Measurements from ENCODE around the gene MYOT. TPM values are rescaled to one million over a fixed set of nuclear protein-coding genes. Genes with fewer than 3 reads are reported as not detected.

MYOT gene
- total RNA-seq, 6 experiments from 2014 or later, result not detected

DNA sequence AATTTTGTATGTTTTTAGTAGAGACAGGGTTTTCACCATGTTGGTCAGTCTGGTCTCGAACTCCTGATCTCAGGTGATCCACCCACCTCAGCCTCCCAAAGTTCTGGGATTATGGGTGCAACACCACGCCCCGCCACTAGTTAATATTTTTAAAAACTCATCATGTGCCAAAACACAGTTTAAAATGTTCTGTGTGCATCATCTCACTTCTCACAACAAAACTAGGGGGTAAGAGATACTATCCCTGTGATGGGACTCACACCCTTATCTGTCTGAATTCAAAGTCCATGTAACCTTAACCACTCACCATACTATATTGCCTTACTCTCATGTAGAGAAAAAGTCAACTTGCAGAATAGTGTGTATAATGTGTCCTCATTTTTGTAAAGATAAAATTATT lies 24.2 kb downstream of the MYOT start:
- DNase-seq, result no peak
- Mint-ChIP-seq H3K4me3 (no peak overlapping the region), H3K27ac (no peak overlapping the region), H3K27me3 (ENCODE audit: insufficient read depth) (peaks cover 15% of the 10 kb centered on the region), H3K4me1 (ENCODE audit: low read depth) (peaks cover 7% of the 10 kb centered on the region), H3K36me3 (ENCODE audit: low read depth) (no peaks in the 10 kb centered on the region), H3K9me3 (no peaks in the 10 kb centered on the region)
- TF ChIP-seq, protein P1, sequence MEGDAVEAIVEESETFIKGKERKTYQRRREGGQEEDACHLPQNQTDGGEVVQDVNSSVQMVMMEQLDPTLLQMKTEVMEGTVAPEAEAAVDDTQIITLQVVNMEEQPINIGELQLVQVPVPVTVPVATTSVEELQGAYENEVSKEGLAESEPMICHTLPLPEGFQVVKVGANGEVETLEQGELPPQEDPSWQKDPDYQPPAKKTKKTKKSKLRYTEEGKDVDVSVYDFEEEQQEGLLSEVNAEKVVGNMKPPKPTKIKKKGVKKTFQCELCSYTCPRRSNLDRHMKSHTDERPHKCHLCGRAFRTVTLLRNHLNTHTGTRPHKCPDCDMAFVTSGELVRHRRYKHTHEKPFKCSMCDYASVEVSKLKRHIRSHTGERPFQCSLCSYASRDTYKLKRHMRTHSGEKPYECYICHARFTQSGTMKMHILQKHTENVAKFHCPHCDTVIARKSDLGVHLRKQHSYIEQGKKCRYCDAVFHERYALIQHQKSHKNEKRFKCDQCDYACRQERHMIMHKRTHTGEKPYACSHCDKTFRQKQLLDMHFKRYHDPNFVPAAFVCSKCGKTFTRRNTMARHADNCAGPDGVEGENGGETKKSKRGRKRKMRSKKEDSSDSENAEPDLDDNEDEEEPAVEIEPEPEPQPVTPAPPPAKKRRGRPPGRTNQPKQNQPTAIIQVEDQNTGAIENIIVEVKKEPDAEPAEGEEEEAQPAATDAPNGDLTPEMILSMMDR (IDR thresholded peaks at IDR 0.05), result peak; percentile 66

DNA sequence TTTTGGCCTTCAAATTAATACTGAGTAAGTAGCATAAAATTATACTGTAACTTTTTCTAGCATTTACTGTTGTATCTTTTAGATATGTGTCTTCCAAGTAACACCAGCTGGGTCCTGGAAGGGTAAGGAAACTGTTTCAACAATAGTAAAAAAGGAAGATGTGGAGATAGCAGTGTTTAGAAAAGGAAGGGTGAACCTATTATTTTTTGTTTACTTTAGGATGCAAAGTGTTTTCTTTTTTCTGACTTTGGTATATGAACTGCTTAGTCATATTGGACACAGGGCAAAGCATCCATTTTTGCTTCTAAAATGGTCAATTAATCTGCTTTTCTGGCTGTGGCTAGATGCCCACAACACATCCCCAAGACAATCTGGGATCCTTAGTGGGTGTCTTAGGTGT lies 26.9 kb downstream of the MYOT start:
- H3K9me3 Mint-ChIP-seq, result no peaks in the 10 kb centered on the region
- H3K27me3 Mint-ChIP-seq (ENCODE audit: insufficient read depth), result peaks cover 5% of the 10 kb centered on the region
- H3K4me3 Mint-ChIP-seq, result no peak overlapping the region
- no peak for DNase-seq
- no peak overlapping the region for H3K27ac Mint-ChIP-seq
- H3K4me1 Mint-ChIP-seq (ENCODE audit: low read depth), result no peaks in the 10 kb centered on the region
- TF ChIP-seq, protein P1 (IDR thresholded peaks at IDR 0.05), result no peak
- no peaks in the 10 kb centered on the region for H3K36me3 Mint-ChIP-seq (ENCODE audit: low read depth)

DNA sequence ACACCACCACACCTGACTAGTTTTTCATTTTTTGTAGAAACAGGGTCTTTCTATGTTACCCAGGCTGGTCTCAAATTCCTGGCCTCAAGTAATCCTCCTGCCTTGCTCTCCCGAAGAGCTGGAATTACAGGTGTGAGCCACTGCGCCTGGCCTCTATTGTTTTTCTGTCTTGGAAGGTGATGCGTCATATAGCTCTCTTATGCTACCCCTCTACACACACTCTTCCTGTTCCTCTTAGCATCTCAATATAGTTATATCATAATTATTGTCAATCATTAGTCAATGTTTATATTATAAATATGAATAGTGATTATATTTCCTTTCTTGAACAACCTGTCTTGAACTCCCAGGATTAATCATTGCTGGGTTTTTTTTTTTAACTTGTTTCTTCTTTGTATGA lies 28.9 kb downstream of the MYOT start:
- H3K36me3 Mint-ChIP-seq (ENCODE audit: low read depth), result no peaks in the 10 kb centered on the region
- H3K9me3 Mint-ChIP-seq, result no peaks in the 10 kb centered on the region
- TF ChIP-seq, protein P1 (IDR thresholded peaks at IDR 0.05), result no peak
- DNase-seq, result no peak
- peaks cover 7% of the 10 kb centered on the region for H3K27me3 Mint-ChIP-seq (ENCODE audit: insufficient read depth)
- H3K27ac Mint-ChIP-seq, result no peak overlapping the region
- no peaks in the 10 kb centered on the region for H3K4me1 Mint-ChIP-seq (ENCODE audit: low read depth)
- no peak overlapping the region for H3K4me3 Mint-ChIP-seq

DNA sequence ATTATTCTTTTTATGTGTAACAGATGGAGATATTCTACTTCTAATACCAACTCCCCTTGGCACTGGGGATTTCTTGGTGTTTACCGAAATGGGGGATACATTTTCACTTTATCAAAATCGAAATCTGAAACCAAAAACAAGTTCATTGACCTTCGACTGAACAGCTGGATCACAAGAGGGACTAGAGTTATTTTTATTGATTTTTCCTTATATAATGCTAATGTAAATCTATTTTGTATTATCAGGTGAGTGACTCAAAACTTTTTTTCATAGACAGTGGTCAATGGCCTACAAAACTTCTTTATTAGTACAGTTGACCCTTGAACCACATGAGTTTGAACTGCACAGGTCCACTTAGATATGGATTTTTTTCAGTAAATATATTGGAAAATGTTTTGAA lies 31.8 kb downstream of the MYOT start:
- H3K27ac Mint-ChIP-seq, result no peak overlapping the region
- DNase-seq, result no peak
- no peaks in the 10 kb centered on the region for H3K36me3 Mint-ChIP-seq (ENCODE audit: low read depth)
- H3K9me3 Mint-ChIP-seq, result no peaks in the 10 kb centered on the region
- TF ChIP-seq, protein P1 (IDR thresholded peaks at IDR 0.05), result no peak
- H3K4me1 Mint-ChIP-seq (ENCODE audit: low read depth), result no peaks in the 10 kb centered on the region
- no peak overlapping the region for H3K4me3 Mint-ChIP-seq
- peaks cover 11% of the 10 kb centered on the region for H3K27me3 Mint-ChIP-seq (ENCODE audit: insufficient read depth)

DNA sequence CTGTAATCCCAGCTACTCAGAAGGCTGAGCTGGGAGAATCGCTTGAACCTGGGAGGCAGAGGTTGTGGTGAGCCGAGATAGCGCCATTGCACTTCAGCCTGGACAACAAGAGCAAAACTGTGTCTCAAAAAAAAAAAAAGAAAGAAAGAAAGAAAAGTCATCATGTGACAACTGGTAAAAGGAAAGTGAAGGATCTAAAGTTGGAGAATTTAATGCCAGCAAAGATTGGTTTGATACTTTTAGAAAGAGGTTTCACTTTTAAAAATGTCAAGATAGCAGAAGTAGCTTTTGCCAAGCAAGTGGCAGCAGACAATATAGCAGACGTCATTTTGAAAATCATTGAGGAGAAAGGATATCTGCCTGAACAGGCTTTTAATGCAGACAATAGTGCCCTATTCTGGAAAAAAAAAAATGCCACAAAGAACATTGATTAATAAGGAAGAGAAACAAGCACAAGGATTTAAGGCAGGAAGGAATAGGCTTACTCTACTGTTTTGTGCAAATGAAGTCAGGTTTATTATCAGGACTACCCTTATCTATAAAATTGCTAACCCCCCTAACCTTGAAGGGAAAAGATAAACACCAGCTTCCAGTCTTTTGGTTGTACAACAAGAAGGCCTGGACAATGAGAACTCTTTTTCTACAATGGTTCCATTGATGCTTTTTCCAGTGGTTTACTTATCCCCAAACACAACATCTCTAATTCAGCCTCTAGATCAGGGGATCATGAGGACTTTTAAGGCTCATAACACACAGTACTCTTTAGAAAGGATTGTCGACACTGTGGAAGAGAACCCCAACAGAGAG lies 33.6 kb downstream of the MYOT start:
- no peaks in the 10 kb centered on the region for H3K9me3 Mint-ChIP-seq
- peaks cover 9% of the 10 kb centered on the region for H3K27me3 Mint-ChIP-seq (ENCODE audit: insufficient read depth)
- no peak for DNase-seq
- peak overlapping the region; percentile 55; the same call in 1 of the 2 replicates for H3K4me3 Mint-ChIP-seq
- H3K27ac Mint-ChIP-seq, result no peak overlapping the region
- H3K4me1 Mint-ChIP-seq (ENCODE audit: low read depth), result no peaks in the 10 kb centered on the region
- TF ChIP-seq, protein P1 (IDR thresholded peaks at IDR 0.05), result no peak
- H3K36me3 Mint-ChIP-seq (ENCODE audit: low read depth), result no peaks in the 10 kb centered on the region

All from HFFc6 (cell line).